Nephron progenitor cell (in vitro differentiated cells): Measurements from ENCODE around the gene C1GALT1C1.
"Not testable (repeated sequence)": the region's sequence is repeated elsewhere in the genome, so short reads cannot be mapped to it uniquely, and the experiment has no call there.

ENCODE experiments used
- DNase-seq: peaks from one replicate; pipeline ENCODE4 v3.0.0; 2021
- H3K27ac Mint-ChIP-seq: 2 replicates; pipeline ENCODE4 v1.8.0; 2021; ENCODE audit warnings: mild to moderate bottlenecking, moderate library complexity, mixed read lengths
- H3K27me3 Mint-ChIP-seq: 2 replicates; pipeline ENCODE4 v1.8.0; 2021; ENCODE audit warnings: mild to moderate bottlenecking, low read depth, mixed read lengths; ENCODE audit not compliant: poor library complexity
- H3K36me3 Mint-ChIP-seq: 2 replicates; pipeline ENCODE4 v1.8.0; 2021; ENCODE audit warnings: low read depth, mixed read lengths
- H3K4me1 Mint-ChIP-seq: 2 replicates; pipeline ENCODE4 v1.8.0; 2021; ENCODE audit warnings: mixed read lengths
- H3K4me3 Mint-ChIP-seq: 2 replicates; pipeline ENCODE4 v1.8.0; 2021; ENCODE audit warnings: mild to moderate bottlenecking, moderate library complexity, mixed read lengths
- H3K9me3 Mint-ChIP-seq: 2 replicates; pipeline ENCODE4 v1.8.0; 2021; ENCODE audit warnings: mild to moderate bottlenecking, moderate library complexity, mixed read lengths
- CTCF ChIP-seq: fragments of 200-600 bp; sonication (generic); IDR thresholded peaks from 2 replicates; pipeline ENCODE4 v1.5.0; 2021; ENCODE audit warnings: antibody characterized with exemption

Gene C1GALT1C1

GRCh38 chrX:120668357-120668756, 38.5 kb upstream of the C1GALT1C1 start:
- H3K9me3 Mint-ChIP-seq, result peaks cover 8% of the 10 kb centered on the region
- TF ChIP-seq CTCF, result no peak
- no peak overlapping the region for H3K27ac Mint-ChIP-seq
- H3K4me3 Mint-ChIP-seq, result no peak overlapping the region
- no peaks in the 10 kb centered on the region for H3K27me3 Mint-ChIP-seq
- no peaks in the 10 kb centered on the region for H3K36me3 Mint-ChIP-seq
- H3K4me1 Mint-ChIP-seq, result no peaks in the 10 kb centered on the region
- no peak for DNase-seq

- H3K4me3 Mint-ChIP-seq, H3K36me3 Mint-ChIP-seq, H3K27ac Mint-ChIP-seq, DNase-seq, H3K4me1 Mint-ChIP-seq, H3K27me3 Mint-ChIP-seq: not testable (repeated sequence)
- peaks cover 14% of the 10 kb centered on the region for H3K9me3 Mint-ChIP-seq
Observed at GRCh38 chrX:120664535-120664934, 34.7 kb upstream of the C1GALT1C1 start.

- H3K9me3 Mint-ChIP-seq, result peaks cover 14% of the 10 kb centered on the region
- H3K27me3 Mint-ChIP-seq, result no peaks in the 10 kb centered on the region
- H3K36me3 Mint-ChIP-seq, result no peaks in the 10 kb centered on the region
- H3K4me3 Mint-ChIP-seq, result no peak overlapping the region
- H3K27ac Mint-ChIP-seq, result no peak overlapping the region
- H3K4me1 Mint-ChIP-seq, result no peaks in the 10 kb centered on the region
- no peak for DNase-seq
- TF ChIP-seq CTCF, result no peak
Observed at GRCh38 chrX:120664081-120664480, 34.2 kb upstream of the C1GALT1C1 start.

- H3K27me3 Mint-ChIP-seq, result no peaks in the 10 kb centered on the region
- H3K36me3 Mint-ChIP-seq, result no peaks in the 10 kb centered on the region
- no peak for TF ChIP-seq CTCF
- peaks cover 17% of the 10 kb centered on the region for H3K9me3 Mint-ChIP-seq
- H3K27ac Mint-ChIP-seq, result no peak overlapping the region
- no peaks in the 10 kb centered on the region for H3K4me1 Mint-ChIP-seq
- no peak overlapping the region for H3K4me3 Mint-ChIP-seq
- DNase-seq, result no peak
Observed at GRCh38 chrX:120662662-120663061, 32.8 kb upstream of the C1GALT1C1 start.

- Mint-ChIP-seq H3K27me3 (no peaks in the 10 kb centered on the region), H3K36me3 (no peaks in the 10 kb centered on the region), H3K4me3 (no peak overlapping the region), H3K4me1 (no peaks in the 10 kb centered on the region), H3K9me3 (peaks cover 24% of the 10 kb centered on the region), H3K27ac (no peak overlapping the region)
- DNase-seq, result no peak
- no peak for TF ChIP-seq CTCF
Observed at GRCh38 chrX:120660637-120661036, 30.8 kb upstream of the C1GALT1C1 start.

GRCh38 chrX:120653000-120653399, 23.1 kb upstream of the C1GALT1C1 start:
- no peak for DNase-seq
- no peak for TF ChIP-seq CTCF
- Mint-ChIP-seq H3K4me3 (no peak overlapping the region), H3K27ac (no peak overlapping the region), H3K27me3 (no peaks in the 10 kb centered on the region), H3K9me3 (peaks cover 52% of the 10 kb centered on the region), H3K4me1 (no peaks in the 10 kb centered on the region), H3K36me3 (no peaks in the 10 kb centered on the region)

GRCh38 chrX:120652256-120652655, 22.4 kb upstream of the C1GALT1C1 start:
- H3K4me3 Mint-ChIP-seq, H3K27me3 Mint-ChIP-seq, H3K27ac Mint-ChIP-seq, H3K4me1 Mint-ChIP-seq, H3K36me3 Mint-ChIP-seq, DNase-seq: not testable (repeated sequence)
- H3K9me3 Mint-ChIP-seq, result peaks cover 48% of the 10 kb centered on the region
